Kidney epithelial cell (primary cell): Measurements from ENCODE around the gene GABBR2. TPM values are rescaled to one million over a fixed set of nuclear protein-coding genes. Genes with fewer than 3 reads are reported as not detected.

ENCODE experiments used
- DNase-seq: peaks from one replicate; pipeline ENCODE4 v3.0.0-alpha.2; 2010; ENCODE audit warnings: low read depth
- H3K27me3 ChIP-seq: 2 replicates; pipeline ENCODE4 v1.6.0; 2011; ENCODE audit warnings: low read length; ENCODE audit not compliant: control insufficient read depth, insufficient read depth
- H3K36me3 ChIP-seq: 2 replicates; pipeline ENCODE4 v1.5.1; 2011; ENCODE audit warnings: low read length; ENCODE audit not compliant: control insufficient read depth, insufficient read depth
- H3K4me3 ChIP-seq: 2 replicates; pipeline ENCODE4 v1.5.1; 2011; ENCODE audit warnings: low read depth, mild to moderate bottlenecking, control low read depth, low read length
- total RNA-seq: library from RNA; depleted of rRNA; stranded (reverse); fragments of >200 nt; gene quantifications from 2 replicates; pipeline ENCODE4 v1.2.3, GENCODE V29; 2015
- TF ChIP-seq, protein P1 (sequence below): IDR thresholded peaks from 2 replicates; pipeline ENCODE4 v1.5.1; 2011; ENCODE audit warnings: mild to moderate bottlenecking, moderate library complexity, low read length, control low read depth, inconsistent platforms; ENCODE audit not compliant: insufficient read depth, poor library complexity, severe bottlenecking

GABBR2 gene
- total RNA-seq, 1 donor from 2014 or later, result 10.8 TPM

- no peak for DNase-seq
- TF ChIP-seq, protein P1, sequence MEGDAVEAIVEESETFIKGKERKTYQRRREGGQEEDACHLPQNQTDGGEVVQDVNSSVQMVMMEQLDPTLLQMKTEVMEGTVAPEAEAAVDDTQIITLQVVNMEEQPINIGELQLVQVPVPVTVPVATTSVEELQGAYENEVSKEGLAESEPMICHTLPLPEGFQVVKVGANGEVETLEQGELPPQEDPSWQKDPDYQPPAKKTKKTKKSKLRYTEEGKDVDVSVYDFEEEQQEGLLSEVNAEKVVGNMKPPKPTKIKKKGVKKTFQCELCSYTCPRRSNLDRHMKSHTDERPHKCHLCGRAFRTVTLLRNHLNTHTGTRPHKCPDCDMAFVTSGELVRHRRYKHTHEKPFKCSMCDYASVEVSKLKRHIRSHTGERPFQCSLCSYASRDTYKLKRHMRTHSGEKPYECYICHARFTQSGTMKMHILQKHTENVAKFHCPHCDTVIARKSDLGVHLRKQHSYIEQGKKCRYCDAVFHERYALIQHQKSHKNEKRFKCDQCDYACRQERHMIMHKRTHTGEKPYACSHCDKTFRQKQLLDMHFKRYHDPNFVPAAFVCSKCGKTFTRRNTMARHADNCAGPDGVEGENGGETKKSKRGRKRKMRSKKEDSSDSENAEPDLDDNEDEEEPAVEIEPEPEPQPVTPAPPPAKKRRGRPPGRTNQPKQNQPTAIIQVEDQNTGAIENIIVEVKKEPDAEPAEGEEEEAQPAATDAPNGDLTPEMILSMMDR, result no peak
- H3K27me3 ChIP-seq, result no peaks in the 10 kb centered on the region
- H3K36me3 ChIP-seq, result no peaks in the 10 kb centered on the region
- H3K4me3 ChIP-seq, result no peak overlapping the region
Measured at GRCh38 chr9:98541684-98542230, 167.0 kb downstream of the GABBR2 start.

DNA sequence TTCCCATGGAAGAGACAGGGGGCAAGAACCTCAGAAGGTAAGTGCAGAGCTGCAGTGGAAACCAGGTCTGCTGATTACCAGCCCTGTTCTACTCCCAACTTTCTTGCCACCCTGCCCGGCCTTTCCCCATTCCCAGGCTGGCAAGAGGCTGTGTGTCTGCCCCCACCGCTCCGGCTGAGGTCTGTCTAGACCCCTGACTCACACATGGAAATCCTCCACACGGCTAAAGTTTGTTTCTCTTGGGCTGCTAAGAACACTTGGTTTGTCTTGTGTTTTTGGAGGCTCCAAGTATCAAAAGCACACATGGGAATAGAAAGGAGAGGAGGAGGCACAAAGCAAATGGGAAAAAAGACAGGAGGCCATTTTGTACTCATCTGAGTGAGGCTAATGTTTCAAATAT, 168.3 kb downstream of the GABBR2 start:
- TF ChIP-seq, protein P1, result no peak
- no peaks in the 10 kb centered on the region for H3K27me3 ChIP-seq
- no peak overlapping the region for H3K4me3 ChIP-seq
- no peaks in the 10 kb centered on the region for H3K36me3 ChIP-seq
- no peak for DNase-seq

GRCh38 chr9:98539954-98540353, 168.8 kb downstream of the GABBR2 start:
- Histone ChIP-seq H3K4me3 (no peak overlapping the region), H3K36me3 (no peaks in the 10 kb centered on the region), H3K27me3 (no peaks in the 10 kb centered on the region)
- TF ChIP-seq, protein P1, result no peak
- DNase-seq, result no peak

- H3K4me3 ChIP-seq, result no peak overlapping the region
- TF ChIP-seq, protein P1, result no peak
- H3K36me3 ChIP-seq, result no peaks in the 10 kb centered on the region
- no peaks in the 10 kb centered on the region for H3K27me3 ChIP-seq
- DNase-seq, result peak; percentile 19
Measured at GRCh38 chr9:98538626-98539031, 170.1 kb downstream of the GABBR2 start.

DNA sequence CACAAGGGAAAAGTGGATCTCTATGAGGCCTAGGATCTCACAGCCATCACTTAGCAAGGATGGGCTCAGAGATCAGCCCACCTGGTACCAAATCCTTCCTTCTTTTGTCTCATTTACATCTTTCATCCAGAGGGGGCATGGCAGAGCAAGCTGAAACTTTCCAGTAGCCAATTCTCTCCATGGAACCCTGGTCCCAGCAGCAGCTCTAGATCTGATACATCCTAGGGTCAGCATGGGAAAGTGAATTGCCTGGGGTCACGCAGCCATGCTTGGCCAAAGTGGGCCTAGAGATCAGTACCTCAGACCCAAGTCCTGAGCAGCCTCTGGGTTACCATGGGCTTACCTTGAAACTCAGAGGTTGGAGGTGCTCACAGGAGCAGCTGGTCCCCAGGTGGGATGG, 170.5 kb downstream of the GABBR2 start:
- TF ChIP-seq, protein P1, result no peak
- Histone ChIP-seq H3K36me3 (no peaks in the 10 kb centered on the region), H3K27me3 (no peaks in the 10 kb centered on the region), H3K4me3 (no peak overlapping the region)
- DNase-seq, result no peak

GRCh38 chr9:98536542-98537173, 172.1 kb downstream of the GABBR2 start:
- Histone ChIP-seq H3K36me3 (no peaks in the 10 kb centered on the region), H3K27me3 (no peaks in the 10 kb centered on the region), H3K4me3 (no peak overlapping the region)
- DNase-seq, result no peak
- TF ChIP-seq, protein P1, result peak; percentile 17
